Measurements from ENCODE around the gene HABP4.
A peak's percentile ranks its signal among the peaks of the same experiment; 100 is the strongest.

Gene HABP4

DNA sequence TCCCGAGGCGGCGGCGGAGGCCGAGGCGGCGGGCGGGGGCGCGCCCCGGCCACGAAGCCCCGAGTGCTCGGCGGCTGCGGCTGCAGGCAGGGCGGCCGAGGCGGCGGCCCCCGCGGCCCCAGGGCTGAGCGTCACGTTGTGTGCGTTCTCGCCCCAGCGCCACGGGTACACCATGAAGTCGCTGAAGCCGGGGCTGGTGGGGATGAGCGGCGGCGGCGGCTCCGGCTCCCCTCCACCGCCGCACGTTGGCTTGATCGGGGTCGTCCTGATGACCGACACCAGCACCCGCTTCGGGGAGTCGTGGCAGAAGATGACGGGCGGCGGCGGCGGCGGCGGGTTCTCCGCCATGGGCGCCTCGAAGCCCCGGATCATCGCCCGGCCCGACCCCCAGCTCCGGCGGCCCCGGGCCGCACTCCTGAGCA, 32.3 kb upstream of the HABP4 start:
- Histone ChIP-seq H3K4me1 (peaks cover 60 to 66% (median 63%) of the 10 kb centered on the region in 10 experiments), H3K9me3 (replicated peaks in 1 of 11) (no peaks in the 10 kb centered on the region), H3K27me3 (no peaks in the 10 kb centered on the region)

DNA sequence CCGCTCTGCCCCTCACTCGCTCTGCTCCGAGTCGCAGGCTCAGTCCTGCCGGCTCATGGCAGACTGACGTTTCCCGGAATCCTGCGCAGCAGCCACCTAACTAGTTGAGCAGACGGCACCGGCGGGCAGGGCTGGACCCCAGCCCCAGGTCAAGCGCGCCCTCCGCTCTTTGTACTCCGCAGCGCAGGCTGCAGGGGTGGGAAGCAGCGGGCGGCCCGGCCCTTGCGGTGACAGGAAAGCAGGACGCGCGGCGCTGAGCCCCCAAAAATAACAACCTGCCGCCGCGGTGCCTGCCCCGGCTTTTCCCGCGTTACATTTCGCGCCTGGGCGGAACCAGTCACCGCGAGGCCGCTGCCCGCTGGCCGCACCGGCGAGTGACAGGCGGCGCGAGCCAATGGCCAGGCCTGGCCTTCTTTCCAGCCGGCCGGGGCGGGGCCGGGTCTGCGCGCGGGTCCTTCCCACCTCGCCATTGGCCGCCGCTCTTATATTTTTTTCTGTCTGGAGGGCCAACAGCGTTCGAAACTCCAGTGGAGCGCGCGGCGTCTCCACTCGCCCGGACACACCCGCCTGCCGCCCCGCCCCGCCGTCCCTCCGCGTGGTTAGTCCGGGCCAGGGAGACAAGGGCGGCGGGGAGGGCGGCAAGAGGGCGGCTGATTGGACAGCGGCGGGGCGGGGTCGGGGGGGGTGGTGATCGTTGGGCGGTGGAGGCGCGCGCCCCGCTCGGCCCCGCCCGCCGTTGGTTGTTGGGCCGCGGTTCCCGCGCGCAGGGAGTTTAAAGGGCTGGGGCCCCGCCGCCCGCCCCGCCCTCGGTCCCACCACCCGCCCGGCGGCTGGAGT, 31.7 kb upstream of the HABP4 start, which contains the start of gene ZNF367:
Gene ZNF367 (minus strand): TSS at position 288 of the 837 bp plus-strand sequence. CDS start 338 bp downstream, outside the sequence.
- H3K4me2 ChIP-seq, result peak within 1 kb of the TSS; percentile 84 to 99 (median 96)
- H3K4me3 ChIP-seq, result peak within 1 kb of the TSS; percentile 74 to 97 (median 92)
- H3K27ac ChIP-seq, result peak within 1 kb of the TSS; percentile 90 to 99 (median 96)
- TF ChIP-seq Cebpa-rat (IDR thresholded peaks at IDR 0.05), result no peak
- peaks cover 0 to 39% (median 34%) of the 10 kb centered on the region in 11 experiments; a peak in 16 of 22 replicates for H4K20me1 ChIP-seq
- no peaks in the 10 kb centered on the region for H3K27me3 ChIP-seq
- H3K9ac ChIP-seq, result peak within 1 kb of the TSS; percentile 89 to 99 (median 96)
- H3K4me1 ChIP-seq, result peaks cover 54 to 59% (median 57%) of the 10 kb centered on the region in 10 experiments
- no peaks in the 10 kb centered on the region for H3K9me3 ChIP-seq (replicated peaks in 1 of 11)
- peaks cover 0 to 16% (median 0%) of the 10 kb centered on the region in 11 experiments; a peak in 6 of 22 replicates for H3K36me3 ChIP-seq

More for the DNA sequence above, 32.3 kb upstream of the HABP4 start:
- Histone ChIP-seq H4K20me1 (peaks cover 0 to 46% (median 40%) of the 10 kb centered on the region in 11 experiments; a peak in 16 of 22 replicates), H3K4me2 (peak overlapping the region; percentile 76 to 99 (median 90)), H3K27ac (peak overlapping the region; percentile 15 to 99 (median 96); a peak in 21 of 22 replicates), H3K36me3 (peaks cover 0 to 22% (median 0%) of the 10 kb centered on the region in 11 experiments; a peak in 7 of 22 replicates), H3K9ac (peak overlapping the region; percentile 80 to 99 (median 96)), H3K4me3 (peak overlapping the region; percentile 74 to 97 (median 92))
- no peak for TF ChIP-seq Cebpa-rat (IDR thresholded peaks at IDR 0.05)

DNA sequence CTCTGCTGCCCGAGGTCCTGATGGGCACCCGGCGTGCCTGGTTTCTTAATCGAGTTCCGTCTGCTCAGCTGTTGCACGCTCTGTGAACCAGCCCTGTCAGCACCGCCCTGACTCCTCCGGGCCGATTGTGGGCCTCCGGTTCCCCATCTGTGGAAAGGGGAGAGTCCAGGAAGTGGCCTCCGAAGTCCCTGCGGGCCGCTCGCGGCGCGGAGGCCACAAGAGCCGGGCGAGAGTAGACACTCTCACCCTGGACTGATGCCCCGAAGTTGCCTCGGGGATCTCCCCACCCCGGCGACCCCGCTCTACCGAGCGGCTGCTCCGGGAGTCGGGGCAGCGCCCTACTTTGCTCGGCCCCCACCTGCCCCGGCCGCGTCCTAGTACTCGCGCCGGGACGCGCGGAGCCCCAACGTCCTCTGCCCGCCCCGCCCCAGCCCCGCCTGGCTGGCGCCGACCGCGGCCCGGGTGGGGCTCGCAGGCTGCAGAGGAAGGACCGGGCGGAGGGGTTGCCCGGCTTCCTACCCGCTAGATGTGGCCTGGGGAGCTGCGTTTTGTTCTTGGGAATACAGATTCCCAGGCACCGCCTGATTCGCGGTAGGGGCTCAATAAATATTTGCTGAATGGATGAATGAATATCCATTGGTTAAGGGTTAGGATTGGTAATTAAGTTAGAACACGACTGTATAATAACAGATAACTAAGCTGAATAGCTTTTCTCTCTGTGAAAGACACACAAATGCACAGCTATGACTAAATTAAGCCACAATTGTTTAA, 30.9 kb upstream of the HABP4 start:
- H3K9me3 ChIP-seq (replicated peaks in 1 of 11), result no peaks in the 10 kb centered on the region
- no peaks in the 10 kb centered on the region for H3K27me3 ChIP-seq
- TF ChIP-seq Cebpa-rat (IDR thresholded peaks at IDR 0.05), result no peak
- peak overlapping the region; percentile 89 to 99 (median 96) for H3K9ac ChIP-seq
- H3K36me3 ChIP-seq, result peaks cover 0 to 15% (median 0%) of the 10 kb centered on the region in 11 experiments; a peak in 6 of 22 replicates
- peak overlapping the region; percentile 90 to 99 (median 96) for H3K27ac ChIP-seq
- peaks cover 0 to 31% (median 28%) of the 10 kb centered on the region in 11 experiments; a peak in 15 of 22 replicates for H4K20me1 ChIP-seq
- H3K4me1 ChIP-seq, result peaks cover 46 to 52% (median 50%) of the 10 kb centered on the region in 10 experiments
- peak overlapping the region; percentile 74 to 97 (median 86) for H3K4me3 ChIP-seq
- H3K4me2 ChIP-seq, result peak overlapping the region; percentile 68 to 93 (median 84)

DNA sequence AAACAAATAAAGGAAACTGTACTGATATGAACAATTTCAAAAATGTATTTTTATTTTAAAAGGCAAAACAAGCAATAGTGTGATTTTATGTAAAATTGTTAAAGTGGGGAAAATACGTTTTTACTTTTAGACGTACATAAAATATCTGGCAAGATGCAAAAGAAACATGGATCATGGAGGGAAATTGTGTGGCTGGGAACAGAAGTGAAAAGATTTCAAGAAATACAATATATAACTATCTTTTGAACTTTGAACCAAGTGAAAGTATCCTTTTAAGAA, 30.3 kb upstream of the HABP4 start:
- no peaks in the 10 kb centered on the region for H3K27me3 ChIP-seq
- H4K20me1 ChIP-seq, result peaks cover 0 to 26% (median 23%) of the 10 kb centered on the region in 11 experiments; a peak in 14 of 22 replicates
- peak overlapping the region; percentile 74 to 97 (median 86) for H3K4me3 ChIP-seq
- no peaks in the 10 kb centered on the region for H3K9me3 ChIP-seq (replicated peaks in 1 of 11)
- H3K36me3 ChIP-seq, result peaks cover 0 to 15% (median 0%) of the 10 kb centered on the region in 11 experiments; a peak in 6 of 22 replicates
- no peak for TF ChIP-seq Cebpa-rat (IDR thresholded peaks at IDR 0.05)
- H3K4me1 ChIP-seq, result peaks cover 41 to 47% (median 44%) of the 10 kb centered on the region in 10 experiments
- H3K4me2 ChIP-seq, result peak overlapping the region; percentile 68 to 93 (median 84)
- H3K27ac ChIP-seq, result peak overlapping the region; percentile 90 to 99 (median 96)
- peak overlapping the region; percentile 89 to 99 (median 96) for H3K9ac ChIP-seq

DNA sequence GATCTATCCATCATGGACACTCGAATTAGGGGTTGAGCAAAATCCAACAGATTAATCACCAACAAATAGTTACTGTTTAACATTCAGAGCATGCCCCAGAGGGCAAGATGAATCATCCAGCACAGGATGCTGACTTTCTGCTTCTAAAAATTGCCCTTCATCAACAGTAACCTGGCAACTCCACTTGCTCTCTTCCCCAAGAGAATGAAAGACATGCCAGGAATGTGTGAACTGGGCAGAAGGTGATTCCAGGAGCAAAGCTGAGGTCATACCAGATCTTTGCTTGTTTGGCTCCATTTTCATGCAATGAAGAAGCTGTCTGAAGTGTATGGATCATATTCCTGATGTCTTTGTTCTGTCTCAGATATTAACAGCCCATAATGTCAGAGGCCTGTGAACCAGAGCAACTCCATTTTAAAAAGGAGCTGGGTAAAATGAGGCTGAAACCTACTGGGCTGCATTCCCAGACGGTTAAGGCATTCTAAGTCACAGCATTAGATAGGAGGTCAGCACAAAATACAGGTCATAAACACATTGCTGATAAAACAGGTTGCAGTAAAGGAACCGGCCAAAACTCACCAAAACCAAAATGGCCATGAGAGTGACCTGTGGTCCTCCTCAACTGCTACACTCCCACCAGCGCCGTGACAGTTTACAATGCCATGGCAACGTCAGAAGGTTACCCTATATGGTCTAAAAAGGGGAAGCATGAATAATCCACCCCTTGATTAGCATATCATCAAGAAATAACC, 29.3 kb upstream of the HABP4 start:
- Histone ChIP-seq H3K4me2 (peak overlapping the region; percentile 68 to 93 (median 84)), H3K27ac (peak overlapping the region; percentile 90 to 99 (median 96); a peak in 21 of 22 replicates), H3K9ac (peak overlapping the region in 10 of 11 experiments; percentile 90 to 99 (median 96); a peak in 19 of 22 replicates), H3K27me3 (no peaks in the 10 kb centered on the region), H3K9me3 (replicated peaks in 1 of 11) (no peaks in the 10 kb centered on the region), H3K36me3 (peaks cover 0 to 11% (median 0%) of the 10 kb centered on the region in 11 experiments; a peak in 5 of 22 replicates), H4K20me1 (peaks cover 0 to 16% (median 14%) of the 10 kb centered on the region in 11 experiments; a peak in 12 of 22 replicates), H3K4me1 (peaks cover 30 to 40% (median 34%) of the 10 kb centered on the region in 10 experiments), H3K4me3 (peak overlapping the region in 5 of 10 experiments; percentile 77 to 93 (median 91); a peak in 8 of 20 replicates)
- no peak for TF ChIP-seq Cebpa-rat (IDR thresholded peaks at IDR 0.05)

DNA sequence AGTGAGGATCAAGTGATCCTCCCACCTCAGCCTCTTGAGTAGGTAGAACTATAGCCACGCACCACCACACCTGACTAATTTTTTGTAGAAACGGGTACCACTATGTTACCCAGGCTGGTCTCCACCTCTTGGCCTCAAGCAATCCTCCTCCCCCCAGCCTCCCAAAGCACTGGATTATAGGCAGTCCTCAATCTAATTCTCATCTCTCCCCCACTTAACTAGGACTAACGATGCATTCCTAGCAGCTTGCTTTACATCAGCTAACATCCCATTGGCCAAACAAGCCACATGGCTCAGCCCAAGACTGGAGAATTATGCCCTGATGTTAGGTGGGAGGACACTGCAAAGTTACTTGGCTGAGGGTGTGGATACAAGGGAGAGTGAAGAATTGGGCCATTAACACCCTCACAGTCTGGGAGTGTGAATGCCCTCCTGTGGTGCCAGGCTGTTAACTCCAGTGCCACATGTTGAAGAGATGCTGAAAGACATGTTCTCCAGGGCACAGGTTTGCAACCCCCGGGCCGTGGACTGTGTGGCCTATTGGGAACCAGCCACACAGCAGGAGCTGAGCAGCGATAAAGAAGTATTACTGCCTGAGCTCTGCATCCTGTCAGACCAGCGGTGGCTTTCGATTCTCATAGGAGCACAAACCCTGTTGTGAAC, 26.5 kb upstream of the HABP4 start:
- no peak overlapping the region for H3K27ac ChIP-seq
- TF ChIP-seq Cebpa-rat (IDR thresholded peaks at IDR 0.05), result no peak
- no peak overlapping the region for H3K9ac ChIP-seq
- H3K4me3 ChIP-seq, result no peak overlapping the region
- H3K27me3 ChIP-seq, result no peaks in the 10 kb centered on the region
- no peaks in the 10 kb centered on the region for H3K9me3 ChIP-seq (replicated peaks in 1 of 11)
- H3K36me3 ChIP-seq, result no peaks in the 10 kb centered on the region
- H4K20me1 ChIP-seq, result no peaks in the 10 kb centered on the region
- H3K4me1 ChIP-seq, result peaks cover 19 to 34% (median 23%) of the 10 kb centered on the region in 10 experiments
- H3K4me2 ChIP-seq, result no peak overlapping the region

DNA sequence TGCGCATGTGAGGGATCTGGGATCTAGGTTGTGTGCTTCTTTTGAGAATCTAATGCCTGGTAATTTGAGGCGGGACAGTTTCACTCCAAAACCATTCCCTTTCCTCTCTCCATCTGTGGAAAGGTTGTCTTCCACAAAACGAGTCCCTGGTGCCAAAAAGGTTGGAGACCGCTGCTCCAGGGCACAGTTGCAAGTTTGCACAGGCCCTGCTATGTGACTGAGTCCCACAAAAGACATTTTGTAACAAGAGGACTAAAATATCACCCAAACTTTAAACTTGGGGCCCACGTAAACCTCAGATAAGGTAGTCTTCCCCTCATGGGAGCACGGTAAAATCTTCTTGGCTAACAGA, 26.0 kb upstream of the HABP4 start:
- no peak for TF ChIP-seq Cebpa-rat (IDR thresholded peaks at IDR 0.05)
- H3K4me3 ChIP-seq, result no peak overlapping the region

More for the DNA sequence above, 26.0 kb upstream of the HABP4 start:
- Histone ChIP-seq H3K4me1 (peaks cover 19 to 34% (median 23%) of the 10 kb centered on the region in 10 experiments), H3K27me3 (no peaks in the 10 kb centered on the region), H3K4me2 (no peak overlapping the region), H3K9ac (no peak overlapping the region), H4K20me1 (no peaks in the 10 kb centered on the region), H3K27ac (no peak overlapping the region), H3K36me3 (no peaks in the 10 kb centered on the region), H3K9me3 (replicated peaks in 1 of 11) (no peaks in the 10 kb centered on the region)
